ENCODE measurements around the gene EPN1. TPM values are rescaled to one million over a fixed set of nuclear protein-coding genes. Genes with fewer than 3 reads are reported as not detected.

The EPN1 gene
- total and polyA plus RNA-seq, 2 of the 13 experiments (the other 11 are each of a cell fraction or from before 2014, with no cell fraction given) = 28.9 to 31.7 TPM

DNA sequence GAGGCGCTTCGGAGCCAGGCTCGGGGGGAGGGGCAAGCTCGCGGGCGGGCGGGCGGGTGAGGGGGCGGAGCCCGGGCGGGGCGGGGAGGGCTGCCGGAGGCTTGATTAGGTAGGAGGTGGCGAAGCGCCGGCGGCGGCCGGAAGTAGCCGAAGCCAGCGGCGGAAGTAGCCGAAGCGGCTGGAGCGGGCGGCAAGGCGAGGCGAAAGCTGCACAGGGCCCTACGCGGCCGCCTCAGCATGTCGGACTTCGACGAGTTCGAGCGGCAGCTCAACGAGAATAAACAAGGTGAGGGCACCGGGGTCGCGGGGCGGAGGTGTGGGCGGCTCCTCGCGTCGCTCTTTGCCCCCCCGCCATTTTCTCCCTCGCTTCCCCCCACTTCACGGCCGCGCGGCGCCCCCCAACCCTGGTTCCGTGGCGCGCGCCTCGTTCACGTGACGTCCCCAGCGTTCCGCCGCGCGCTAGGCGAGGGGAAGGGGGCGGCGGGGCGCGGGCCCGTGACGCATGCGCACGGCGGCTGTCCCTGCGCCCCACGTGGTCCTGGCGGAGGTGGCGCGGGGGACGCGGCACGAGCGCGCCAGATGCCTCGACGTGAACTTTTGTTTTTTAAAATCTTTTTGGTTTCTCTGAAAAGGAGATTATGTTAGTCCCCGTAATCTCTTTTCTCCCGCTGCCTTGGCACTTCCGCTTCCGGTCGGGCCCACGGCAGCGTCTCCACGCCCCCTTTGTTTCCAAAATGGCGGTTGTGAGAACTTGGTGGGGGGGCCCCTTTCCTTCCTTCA lies 20.0 kb upstream of the EPN1 start, which contains the start of gene U2AF2 (continued):
- TF ChIP-seq MBNL3 (CRISPR knock-in tag; conservative IDR thresholded peaks at IDR 0.05) (no peak), ZNF24 (IDR thresholded peaks at IDR 0.05) (no peak), SRSF4 (IDR thresholded peaks at IDR 0.05; ENCODE audit: low read depth, low read length, poor library complexity, severe bottlenecking) (no peak), ZNF609 (CRISPR knock-in tag; IDR thresholded peaks at IDR 0.05; ENCODE audit: borderline replicate concordance) (0 out of 2 replicates have a peak, but pooled peaks have one; percentile 11), SMARCC2 (IDR thresholded peaks at IDR 0.05) (no peak), TFDP1 (CRISPR knock-in tag; IDR thresholded peaks at IDR 0.05; ENCODE audit: borderline replicate concordance) (peak; percentile 82; the same call in 1 of the 2 replicates), FOXM1 (CRISPR knock-in tag; IDR thresholded peaks at IDR 0.05) (no peak), KDM3A (CRISPR knock-in tag; IDR thresholded peaks at IDR 0.05; ENCODE audit: low read depth) (peak; percentile 27; the same call in 1 of the 2 replicates), ELF1 (CRISPR knock-in tag; IDR thresholded peaks at IDR 0.05) (peak; percentile 84), ZNF343 (CRISPR knock-in tag; IDR thresholded peaks at IDR 0.05) (0 out of 2 replicates have a peak, but pooled peaks have one; percentile 50), MXD3 (CRISPR knock-in tag; IDR thresholded peaks at IDR 0.05) (peak; percentile 84; the same call in 1 of the 2 replicates), FOXC1 (CRISPR knock-in tag; IDR thresholded peaks at IDR 0.05; ENCODE audit: borderline replicate concordance) (peak; percentile 87), ZNF441 (CRISPR knock-in tag; IDR thresholded peaks at IDR 0.05; ENCODE audit: borderline replicate concordance) (peak; percentile 31; the same call in 1 of the 2 replicates), KDM2A (CRISPR knock-in tag; IDR thresholded peaks at IDR 0.05; ENCODE audit: borderline replicate concordance, low read depth) (peak; percentile 76; the same call in 1 of the 2 replicates), TGIF2 (CRISPR knock-in tag; IDR thresholded peaks at IDR 0.05) (peak; percentile 52; the same call in 1 of the 2 replicates), RFXAP (CRISPR knock-in tag; IDR thresholded peaks at IDR 0.05; ENCODE audit: borderline replicate concordance) (peak; percentile 76), MIER2 (CRISPR knock-in tag; IDR thresholded peaks at IDR 0.05) (no peak), ZNF331 (CRISPR knock-in tag; IDR thresholded peaks at IDR 0.05) (no peak), ZNF776 (CRISPR knock-in tag; IDR thresholded peaks at IDR 0.05) (0 out of 2 replicates have a peak, but pooled peaks have one; percentile 52), ZBTB21 (CRISPR knock-in tag; IDR thresholded peaks at IDR 0.05) (0 out of 2 replicates have a peak, but pooled peaks have one; percentile 16), NCOA2 (CRISPR knock-in tag; IDR thresholded peaks at IDR 0.05) (no peak)
